Stimulated activated CD8-positive, alpha-beta memory T cell treated with anti-CD3 and anti-CD28 coated beads, Interleukin-12 subunit alpha, Interleukin-12 subunit beta, amount 100 ng/mL, for 4 hours (primary cell): ENCODE measurements around the gene NDN.
"Not testable (repeated sequence)": the region's sequence is repeated elsewhere in the genome, so short reads cannot be mapped to it uniquely, and the experiment has no call there.

Source experiments
- DNase-seq: peaks from one replicate; pipeline ENCODE4 v3.0.0-alpha.2; 2020; ENCODE audit warnings: low read depth

The NDN gene

GRCh38 chr15:23687143-23687470 lies at the start of gene NDN:
TSS of gene NDN (minus strand) at chr15:23687305. CDS start at chr15:23687217, 88 bp downstream.
- no peak for DNase-seq

GRCh38 chr15:23736033-23736673 lies 49.0 kb upstream of the NDN start:
- no peak for DNase-seq

- no peak for DNase-seq
These were observed 47.8 kb upstream of the NDN start for GRCh38 chr15:23734862-23735261.

- DNase-seq = not testable (repeated sequence)
These were observed 27.0 kb upstream of the NDN start for GRCh38 chr15:23713874-23714656.

- no peak for DNase-seq
These were observed 21.2 kb upstream of the NDN start for GRCh38 chr15:23708332-23708731.

- no peak for DNase-seq
These were observed 8.2 kb upstream of the NDN start for GRCh38 chr15:23695282-23695681.

GRCh38 chr15:23694592-23694991 lies 7.5 kb upstream of the NDN start:
- DNase-seq = no peak

DNA sequence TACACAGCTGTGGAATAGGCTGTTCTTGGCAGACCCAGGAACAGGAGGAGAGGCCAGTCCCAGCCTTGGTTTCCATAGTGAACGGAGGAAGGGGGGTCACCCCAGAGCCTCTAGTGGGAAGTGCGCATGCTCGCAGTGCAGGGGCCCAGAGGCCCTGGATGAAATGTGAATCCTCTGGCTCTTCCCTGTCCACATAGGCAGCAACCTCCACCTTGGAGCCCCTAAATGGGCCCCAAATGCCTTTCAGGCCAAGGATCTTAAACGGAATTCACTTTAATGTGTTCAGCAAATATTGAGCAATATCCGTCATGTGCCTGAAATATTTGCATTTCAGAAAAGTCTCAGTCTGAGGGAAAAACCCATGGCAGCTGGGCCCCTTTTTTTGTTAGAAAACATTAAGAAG lies 3.3 kb upstream of the NDN start:
- DNase-seq = no peak

DNA sequence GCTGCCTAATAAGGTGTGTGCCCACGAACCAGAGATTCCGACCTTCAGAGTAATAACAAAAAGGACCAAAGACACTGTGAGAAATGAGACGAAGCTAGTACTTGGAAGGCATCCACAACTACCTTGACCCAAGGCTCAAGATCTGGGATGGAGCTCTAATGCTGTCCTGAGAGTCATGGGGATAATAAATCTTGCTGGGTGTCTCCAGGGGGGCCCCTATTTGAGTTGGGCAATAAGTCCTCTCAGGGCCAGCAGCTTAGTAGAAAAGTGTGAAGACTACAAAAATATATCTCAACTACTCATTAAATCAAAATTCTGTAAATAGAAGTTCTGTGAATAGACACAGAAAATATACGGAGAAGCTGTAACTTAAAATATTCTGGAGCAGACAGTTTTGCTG lies 2.9 kb upstream of the NDN start:
- no peak for DNase-seq

DNA sequence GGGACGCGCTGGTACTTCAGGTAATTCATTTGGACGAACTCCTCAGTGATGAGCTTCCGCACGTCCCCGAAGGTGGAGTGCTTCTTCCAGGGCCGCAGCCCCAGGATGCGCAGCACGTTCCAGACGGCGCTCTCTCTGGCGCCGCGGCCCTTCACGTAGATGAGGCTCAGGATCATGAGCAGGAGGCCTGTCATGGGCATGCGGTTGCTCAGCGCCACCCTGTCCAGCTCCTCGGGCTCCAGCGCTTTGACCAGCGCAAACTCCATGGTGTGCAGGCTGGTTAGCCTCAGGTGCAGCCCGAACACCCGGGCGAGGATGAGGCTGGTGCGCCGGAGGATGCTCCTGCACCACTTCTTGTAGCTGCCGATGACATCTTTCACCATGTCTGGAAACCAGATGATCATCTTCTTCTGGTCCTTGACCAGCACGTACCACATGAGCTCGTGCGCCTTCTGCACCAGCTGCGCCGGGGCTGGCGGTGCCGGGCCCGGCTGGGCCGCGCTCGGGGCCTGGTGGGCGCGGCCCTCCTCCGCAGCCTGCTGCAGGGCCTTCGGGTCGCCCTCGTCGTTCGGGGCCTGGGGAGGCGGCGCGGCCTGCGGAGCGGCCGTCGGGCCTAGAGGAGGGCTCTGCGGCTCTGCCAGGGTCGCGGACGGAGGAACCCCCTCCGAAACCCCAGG lies 501 bp downstream of the NDN start:
- DNase-seq = no peak

DNA sequence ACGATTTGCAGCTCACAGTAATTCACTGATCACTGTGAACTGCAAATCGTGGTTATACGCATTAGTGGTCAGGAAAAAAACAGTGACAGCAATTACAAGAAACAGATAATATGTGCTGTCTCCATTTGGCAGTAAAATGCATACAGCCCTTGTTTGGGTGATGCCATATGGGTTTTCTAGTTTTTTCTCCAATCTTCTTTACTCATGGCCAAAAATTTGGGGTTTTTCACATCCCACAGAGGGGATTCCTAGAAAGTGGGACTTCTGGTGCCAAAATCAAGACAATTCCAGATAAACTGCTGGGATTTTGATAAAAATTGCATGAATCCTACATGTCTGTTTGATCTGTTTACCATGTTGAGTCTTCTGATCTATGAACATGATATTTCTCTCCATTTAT lies 15.6 kb downstream of the NDN start:
- no peak for DNase-seq

GRCh38 chr15:23670970-23671369 lies 16.1 kb downstream of the NDN start:
- DNase-seq = no peak

- no peak for DNase-seq
These were observed 23.9 kb downstream of the NDN start for GRCh38 chr15:23663232-23663631.

- DNase-seq = no peak
These were observed 38.1 kb downstream of the NDN start for GRCh38 chr15:23648920-23649515.

GRCh38 chr15:23647421-23648370 lies 39.4 kb downstream of the NDN start, which contains the start of gene MAGEL2:
TSS of gene MAGEL2 (minus strand) at chr15:23647867. CDS start at chr15:23647742, 125 bp downstream.
- no peak for DNase-seq

GRCh38 chr15:23647001-23647295 lies 40.2 kb downstream of the NDN start:
- DNase-seq = no peak

GRCh38 chr15:23646165-23647000 lies 40.7 kb downstream of the NDN start:
- no peak for DNase-seq

GRCh38 chr15:23645371-23646164 lies 41.5 kb downstream of the NDN start:
- no peak for DNase-seq

DNA sequence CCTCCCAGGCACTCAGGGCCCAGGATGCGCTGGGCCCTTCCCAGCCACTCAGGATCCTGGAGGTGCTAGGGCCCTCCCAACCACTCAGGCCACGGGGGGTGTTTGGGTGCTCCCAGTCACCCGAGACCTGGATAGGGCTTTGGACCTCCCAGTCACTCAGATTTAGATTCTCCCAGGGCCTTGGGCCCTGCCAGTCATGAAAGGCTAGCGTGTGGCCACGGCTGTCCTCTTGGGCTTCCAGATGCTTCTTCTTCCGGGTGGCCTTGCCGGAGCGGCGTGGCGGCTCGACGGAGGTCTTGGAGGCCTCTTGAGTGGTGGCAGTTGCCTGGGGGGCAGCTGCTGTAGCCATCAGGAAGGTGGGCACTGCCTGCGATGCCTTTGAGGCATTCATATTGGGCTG lies 42.3 kb downstream of the NDN start:
- DNase-seq = no peak

- no peak for DNase-seq
These were observed 44.6 kb downstream of the NDN start for GRCh38 chr15:23642413-23643044.
